Right lung (tissue), 5 donors: ENCODE results near the gene IGSF3. TPM values are rescaled to one million over a fixed set of nuclear protein-coding genes. Genes with fewer than 3 reads are reported as not detected.
"Not testable (repeated sequence)": the region's sequence is repeated elsewhere in the genome, so short reads cannot be mapped to it uniquely, and the experiment has no call there.

Experiments
- DNase-seq, 2 donors: peaks; one replicate each; pipeline ENCODE4 v3.0.0-alpha.2; 2013
- polyA plus RNA-seq, 5 donors: library from polyadenylated mRNA; unstranded; fragments of 120-200 nt; gene quantifications; one replicate each; pipeline versions ENCODE4 v1.2.1 to v1.2.3, GENCODE V29; 2013; ENCODE audit warnings: inconsistent platforms in 1 of 5, low replicate concordance in 1 of 5; ENCODE audit not compliant: insufficient read length in 5 of 5, insufficient read depth in 1 of 5

IGSF3 gene
- polyA plus RNA-seq, 5 donors = 28.8 to 52.5 (median 42.7) TPM

DNA sequence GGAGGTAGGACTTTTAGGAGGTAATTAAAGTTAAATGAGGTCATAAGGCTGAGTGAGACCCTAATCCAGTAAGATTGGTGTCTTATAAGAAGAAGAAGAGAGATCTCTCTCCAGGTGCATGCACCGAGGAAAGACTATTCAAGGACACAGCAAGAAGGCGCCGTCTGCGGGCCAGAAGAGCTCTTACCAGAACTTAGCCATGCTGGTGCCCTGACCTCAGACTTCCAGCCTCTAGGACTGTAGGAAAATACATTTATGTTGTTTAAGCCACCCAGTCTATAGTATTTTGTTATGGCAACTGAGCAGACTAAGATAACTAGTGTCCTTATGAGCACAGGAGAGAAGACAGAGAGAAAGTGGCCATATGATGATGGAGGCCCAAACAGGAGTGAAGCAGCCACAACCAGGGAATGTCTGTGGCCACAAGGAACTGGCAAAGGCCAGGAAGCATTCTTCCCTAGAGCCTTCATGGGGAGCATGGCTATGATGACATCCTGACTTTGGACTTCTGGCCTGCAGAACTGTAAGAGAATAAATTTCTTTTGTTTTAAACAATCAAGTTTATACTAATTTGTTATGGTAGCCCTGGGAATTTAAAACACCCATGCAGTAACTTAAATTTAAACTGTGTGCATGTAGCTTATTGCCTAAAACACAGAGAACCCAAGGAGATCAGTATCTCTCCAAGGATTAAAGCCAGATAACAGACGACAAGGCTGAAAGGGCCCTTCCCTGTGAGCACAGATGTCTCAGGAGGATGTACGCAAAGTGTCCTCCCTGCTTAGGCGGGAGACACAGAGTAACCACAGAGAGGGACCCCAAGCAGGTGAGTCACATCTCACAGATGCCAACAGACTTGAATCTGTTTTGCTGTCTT, 86.8 kb downstream of the IGSF3 start:
- no peak for DNase-seq

- DNase-seq = no peak
Measured at GRCh38 chr1:116579259-116579875, 88.2 kb downstream of the IGSF3 start.

DNA sequence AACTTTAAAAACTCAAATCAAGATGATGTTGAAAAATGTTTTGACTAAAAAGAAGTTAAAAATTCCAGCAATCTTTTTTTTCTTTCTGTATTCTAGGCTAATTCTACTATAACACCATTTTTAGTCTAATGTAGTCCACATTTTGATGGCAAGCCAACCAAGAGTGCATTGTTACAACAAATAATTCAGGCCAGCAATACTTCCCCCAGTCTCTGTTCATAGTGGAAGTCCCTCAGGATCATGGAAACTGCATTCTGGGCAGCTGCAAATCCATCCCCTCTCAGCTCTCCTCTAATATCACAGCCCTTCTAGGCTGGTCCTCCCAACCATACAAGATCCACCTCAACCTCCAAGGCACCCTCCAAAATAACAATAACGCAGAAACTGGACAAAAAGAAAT, 89.0 kb downstream of the IGSF3 start:
- no peak for DNase-seq

GRCh38 chr1:116577759-116578314, 89.7 kb downstream of the IGSF3 start:
- DNase-seq = no peak

DNA sequence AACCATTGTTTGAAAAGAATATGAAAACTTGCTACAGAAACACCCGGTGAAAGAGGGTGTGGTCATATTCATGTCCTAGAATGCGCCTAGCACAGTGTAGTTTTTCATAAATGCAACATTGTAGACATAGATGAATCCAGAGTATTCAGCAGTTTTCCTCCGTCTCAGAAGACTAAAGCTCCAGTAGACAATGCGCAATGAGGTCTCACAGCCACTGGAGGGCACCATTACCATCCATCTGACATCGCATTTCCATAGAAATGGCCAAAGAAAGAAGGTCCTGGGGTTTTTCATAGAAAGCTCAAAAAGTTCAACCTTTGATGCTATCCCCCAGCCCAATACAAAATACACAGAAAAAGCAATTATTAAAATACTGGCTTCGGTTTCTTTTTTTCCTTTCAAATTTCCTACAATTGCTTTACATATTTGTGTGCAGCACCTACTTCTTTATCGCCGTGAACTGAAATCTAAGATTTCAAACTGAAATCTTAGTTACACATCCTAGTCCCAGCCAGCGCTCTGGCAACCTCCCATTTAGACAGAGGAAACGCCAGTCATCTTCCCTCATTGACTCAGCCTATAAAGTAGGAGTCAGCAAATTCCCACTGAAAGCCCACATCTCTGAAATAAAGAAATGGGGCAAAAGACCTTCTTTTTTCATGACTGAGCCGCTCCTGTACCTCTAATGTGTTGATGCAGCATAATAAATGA, 92.8 kb downstream of the IGSF3 start:
- DNase-seq = peak; percentile 45 to 67

- DNase-seq = no peak
Measured at GRCh38 chr1:116573431-116574095, 94.0 kb downstream of the IGSF3 start.

DNA sequence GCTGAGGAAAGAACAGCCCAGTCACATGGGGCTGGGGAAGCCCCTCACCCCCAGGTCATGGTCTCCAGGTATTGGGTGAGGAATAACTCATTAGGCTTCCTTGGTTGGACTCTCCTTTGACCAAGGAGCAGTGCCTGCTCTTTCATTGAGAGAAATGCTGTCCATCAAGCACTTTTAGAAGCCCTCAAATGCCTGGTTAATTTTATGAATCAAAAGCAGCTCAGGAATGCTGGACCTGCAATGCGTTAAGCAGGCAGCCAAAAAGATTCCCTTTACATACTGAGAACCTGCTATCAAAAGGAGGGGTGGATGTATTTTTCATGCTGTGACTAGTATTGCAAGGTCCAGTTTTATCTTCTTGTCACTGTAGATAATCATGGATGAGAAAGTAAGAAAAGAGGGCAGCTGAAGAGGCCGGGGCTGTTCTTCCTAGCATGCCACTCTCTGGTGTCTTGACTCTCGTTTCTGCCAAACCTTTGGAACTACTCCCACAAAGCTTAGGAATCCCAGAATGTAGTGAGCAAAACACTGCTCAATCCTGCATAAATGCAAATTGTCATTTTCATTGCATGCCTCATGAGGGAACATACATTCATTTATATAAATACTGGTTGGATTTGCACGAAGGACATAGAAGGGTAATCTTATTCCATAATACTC, 94.6 kb downstream of the IGSF3 start:
- no peak for DNase-seq

DNA sequence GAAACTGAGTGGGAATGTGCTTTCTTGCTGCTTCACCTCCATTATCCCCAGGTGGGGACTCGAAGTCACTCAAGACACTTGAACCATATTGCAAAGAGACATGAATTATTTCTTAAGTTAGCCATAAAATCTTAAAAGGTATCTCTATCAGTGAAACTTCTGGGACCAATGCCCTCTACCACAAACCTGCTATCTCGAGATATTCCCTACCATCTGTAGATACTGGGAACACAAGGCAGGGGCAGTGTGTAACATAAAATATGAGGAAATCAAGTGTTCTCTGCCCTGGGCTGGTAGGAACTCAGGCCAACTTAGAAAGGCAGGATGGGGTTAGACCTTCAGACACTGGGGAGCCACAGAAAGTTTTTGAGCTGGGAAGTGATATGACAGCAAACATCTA, 95.4 kb downstream of the IGSF3 start:
- DNase-seq = no peak

DNA sequence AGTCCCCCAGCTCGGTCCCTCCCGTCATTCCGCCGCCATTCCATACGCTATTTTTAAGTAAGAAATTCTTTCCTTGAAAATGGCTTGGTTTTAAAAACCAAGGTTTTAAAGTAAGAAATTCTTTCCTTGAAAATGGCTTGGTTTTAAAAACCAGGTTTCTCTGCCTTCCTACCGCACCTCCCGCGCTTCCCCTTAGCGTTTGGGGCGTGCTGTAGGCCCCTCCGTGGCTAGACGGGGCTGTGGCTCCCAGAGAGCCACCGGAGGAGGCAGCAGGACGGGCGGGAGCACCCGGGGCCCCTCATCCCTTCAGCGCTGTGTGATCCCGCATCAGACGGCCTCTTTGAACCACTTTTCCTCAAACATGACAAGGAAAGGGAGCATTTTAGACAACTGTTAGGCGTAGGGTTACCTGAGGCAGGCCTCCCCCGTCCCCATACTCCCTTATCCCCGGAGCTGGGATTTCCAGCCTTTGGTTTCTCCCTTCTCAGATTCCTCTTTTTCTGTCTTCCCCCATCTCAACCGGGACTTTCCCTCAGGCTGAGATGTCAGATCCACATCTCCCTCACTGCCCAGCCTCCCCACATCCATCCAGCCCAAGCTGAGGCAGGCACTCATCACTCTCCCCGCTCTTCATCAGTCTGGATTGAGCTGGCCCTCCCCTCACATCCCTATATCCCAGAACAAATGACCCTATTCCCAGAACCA, 96.2 kb downstream of the IGSF3 start:
- peak in 1 of 2 donors; percentile 11 for DNase-seq

DNA sequence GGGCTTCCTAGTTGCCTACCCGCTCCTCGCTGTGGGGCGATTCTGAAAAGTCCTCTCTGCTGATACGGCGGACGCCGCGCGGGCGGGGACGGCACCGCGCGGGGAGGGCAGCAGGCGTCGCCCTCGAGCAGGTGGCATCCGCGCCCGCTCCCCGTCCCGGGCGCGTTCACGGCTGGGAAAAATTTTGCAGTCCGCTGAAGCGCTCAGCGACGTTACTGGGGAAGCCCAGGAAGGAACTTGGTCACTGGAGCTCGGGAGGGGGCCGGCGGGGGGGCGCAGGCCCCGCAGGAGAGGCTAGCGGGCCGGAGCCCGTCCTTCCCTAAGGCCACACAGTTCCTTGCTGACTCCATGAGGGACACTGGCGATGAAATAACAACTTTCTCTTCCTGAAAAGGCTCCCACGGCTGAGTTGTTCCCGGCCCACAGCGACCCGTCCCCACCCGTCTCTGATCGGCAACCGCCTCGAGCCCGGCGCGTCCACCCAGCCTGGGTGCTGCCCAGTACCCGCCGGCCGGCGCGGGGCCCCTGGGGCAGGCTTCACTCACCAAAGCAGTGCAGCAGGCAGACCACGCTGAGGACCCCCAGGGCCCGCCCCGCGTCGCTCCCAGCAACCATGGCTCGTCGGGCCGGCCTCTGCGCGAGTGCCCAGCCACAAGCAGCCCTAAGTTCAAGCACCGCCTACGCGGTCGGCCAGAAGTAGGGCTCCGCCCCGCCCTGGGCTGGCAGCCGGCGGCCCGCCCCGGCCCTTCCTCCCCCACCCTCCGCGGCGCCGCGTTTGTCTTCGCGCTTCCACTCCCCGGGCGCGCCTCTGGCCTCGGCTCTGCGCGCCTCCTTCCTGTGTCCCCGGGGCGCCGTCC, 96.9 kb downstream of the IGSF3 start, which contains the start of gene CD58:
Gene CD58 (minus strand): TSS at position 669 of the 857 bp plus-strand sequence. CDS start 54 bp downstream, at position 615.
- DNase-seq = peak; percentile 79 to 81

- DNase-seq = peak in 1 of 2 donors; percentile 21
Measured at GRCh38 chr1:116569776-116570357, 97.7 kb downstream of the IGSF3 start.

GRCh38 chr1:116569381-116569670, 98.2 kb downstream of the IGSF3 start:
- no peak for DNase-seq

DNA sequence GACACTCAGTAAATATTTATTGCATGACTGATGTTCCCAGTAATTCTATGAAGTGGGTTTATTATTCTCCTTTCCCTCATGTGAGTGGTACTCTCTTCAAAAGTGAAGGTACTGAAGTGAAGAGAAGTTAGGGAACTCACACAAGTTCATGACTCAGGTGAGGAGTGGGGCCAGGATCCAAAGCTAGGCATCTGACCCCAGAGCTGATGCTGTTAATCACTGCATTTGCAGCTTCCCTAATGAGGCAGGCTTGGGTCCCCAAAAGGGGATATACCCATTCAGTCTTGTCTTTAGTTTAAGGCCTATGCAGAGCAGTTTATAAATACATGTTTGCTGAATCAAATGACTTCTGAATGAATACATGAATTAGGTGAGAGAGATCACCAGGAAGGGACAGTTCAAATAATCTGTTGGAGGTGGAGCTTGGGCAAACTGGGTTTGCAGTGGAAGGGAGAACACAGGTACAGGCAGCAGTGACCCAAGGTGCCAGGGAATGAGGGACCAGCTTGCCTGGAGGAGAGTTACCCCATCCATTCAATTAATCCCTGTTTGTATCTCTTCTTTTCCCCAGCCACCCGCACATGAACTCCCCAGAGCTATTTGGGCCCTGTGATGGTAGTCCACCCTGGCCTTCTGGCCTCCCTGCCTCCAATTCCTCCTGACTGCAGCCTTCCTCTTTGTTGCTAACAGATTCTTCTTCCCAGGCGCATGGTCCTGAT, 98.7 kb downstream of the IGSF3 start:
- DNase-seq = no peak

- DNase-seq = no peak
Measured at GRCh38 chr1:116567790-116568661, 99.5 kb downstream of the IGSF3 start.

DNA sequence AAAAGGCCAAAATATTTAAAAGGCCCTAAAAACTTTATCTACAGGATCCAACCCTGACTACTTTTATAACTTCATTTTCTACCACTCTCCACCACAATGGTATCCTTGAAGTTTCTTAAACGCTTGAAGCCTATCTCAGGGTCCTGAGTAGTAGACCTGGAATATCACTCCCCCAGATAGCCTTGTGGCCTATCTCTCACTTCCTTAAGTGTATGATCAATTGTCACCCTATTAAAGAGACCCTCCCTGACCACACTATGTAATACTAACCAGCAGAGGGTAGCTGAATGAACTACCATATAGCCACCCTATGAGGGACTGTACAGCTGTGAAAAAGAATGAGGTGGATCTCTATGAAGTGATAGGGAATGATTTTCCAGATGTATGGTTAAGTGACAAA, 102.3 kb downstream of the IGSF3 start:
- no peak for DNase-seq

- no peak for DNase-seq
Measured at GRCh38 chr1:116564426-116564825, 103.1 kb downstream of the IGSF3 start.

GRCh38 chr1:116562465-116562864, 105.1 kb downstream of the IGSF3 start:
- DNase-seq = not testable (repeated sequence)
